ENCODE measurements around the gene SLC26A1.

- no peak for TF ChIP-seq CTCF (IDR thresholded peaks at IDR 0.05)
- no peak for TF ChIP-seq POLR2AphosphoS5 (IDR thresholded peaks at IDR 0.05; ENCODE audit: insufficient read depth in 1 of 2, low read depth in 1 of 2)
Observed at GRCh38 chr4:1035510-1035909, 42.3 kb upstream of the SLC26A1 start.
